ENCODE results near the gene PDLIM3. TPM values are rescaled to one million over a fixed set of nuclear protein-coding genes. Genes with fewer than 3 reads are reported as not detected.

Gene PDLIM3
- total RNA-seq, 2 donors from 2014 or later: 835 to 1,176 TPM

GRCh38 chr4:185576962-185577950 lies 41.9 kb upstream of the PDLIM3 start:
- no peaks in the 10 kb centered on the region for H3K36me3 ChIP-seq
- H3K9me3 ChIP-seq: no peaks in the 10 kb centered on the region
- peaks cover 17 to 32% of the 10 kb centered on the region in 2 donors for H3K4me1 ChIP-seq (ENCODE audit: control insufficient read depth in 1 of 2, low read depth in 2 of 2)
- no peak for DNase-seq (ENCODE audit: low spot score)
- no peak for TF ChIP-seq CTCF (IDR thresholded peaks at IDR 0.05)
- ATAC-seq (ENCODE audit: insufficient number of reproducible peaks, low FRiP score, low read depth): no peak
- H3K4me3 ChIP-seq: peak overlapping the region; percentile 22
- no peaks in the 10 kb centered on the region for H3K27me3 ChIP-seq (replicated peaks; ENCODE audit: insufficient read depth)
- H3K27ac ChIP-seq: peak overlapping the region; percentile 83 to 87

GRCh38 chr4:185576314-185576961 lies 41.1 kb upstream of the PDLIM3 start:
- H3K4me3 ChIP-seq: peak overlapping the region; percentile 22
- DNase-seq (ENCODE audit: low spot score): no peak
- no peaks in the 10 kb centered on the region for H3K9me3 ChIP-seq
- H3K27me3 ChIP-seq (replicated peaks; ENCODE audit: insufficient read depth): no peaks in the 10 kb centered on the region
- no peaks in the 10 kb centered on the region for H3K36me3 ChIP-seq
- no peak for ATAC-seq (ENCODE audit: insufficient number of reproducible peaks, low FRiP score, low read depth)
- TF ChIP-seq CTCF (IDR thresholded peaks at IDR 0.05): no peak
- peaks cover 17 to 38% of the 10 kb centered on the region in 2 donors for H3K4me1 ChIP-seq (ENCODE audit: control insufficient read depth in 1 of 2, low read depth in 2 of 2)
- H3K27ac ChIP-seq: peak overlapping the region; percentile 83 to 87

- no peak for TF ChIP-seq CTCF (IDR thresholded peaks at IDR 0.05)
- Histone ChIP-seq H3K4me1 (ENCODE audit: control insufficient read depth in 1 of 2, low read depth in 2 of 2) (peaks cover 17 to 46% of the 10 kb centered on the region in 2 donors), H3K36me3 (no peaks in the 10 kb centered on the region), H3K27ac (peak overlapping the region; percentile 60 to 67), H3K9me3 (no peaks in the 10 kb centered on the region), H3K27me3 (replicated peaks; ENCODE audit: insufficient read depth) (no peaks in the 10 kb centered on the region), H3K4me3 (peak overlapping the region; percentile 43)
- ATAC-seq (ENCODE audit: insufficient number of reproducible peaks, low FRiP score, low read depth) (no peak), DNase-seq (ENCODE audit: low spot score) (no peak)
Observed at GRCh38 chr4:185573651-185574199, 38.4 kb upstream of the PDLIM3 start.

GRCh38 chr4:185570727-185571126 lies 35.4 kb upstream of the PDLIM3 start:
- ATAC-seq (ENCODE audit: insufficient number of reproducible peaks, low FRiP score, low read depth) (no peak), DNase-seq (ENCODE audit: low spot score) (no peak)
- H3K9me3 ChIP-seq: no peaks in the 10 kb centered on the region
- H3K4me1 ChIP-seq (ENCODE audit: control insufficient read depth in 1 of 2, low read depth in 2 of 2): peaks cover 22 to 54% of the 10 kb centered on the region in 2 donors
- no peak overlapping the region for H3K4me3 ChIP-seq
- no peaks in the 10 kb centered on the region for H3K27me3 ChIP-seq (replicated peaks; ENCODE audit: insufficient read depth)
- no peaks in the 10 kb centered on the region for H3K36me3 ChIP-seq
- H3K27ac ChIP-seq: peak overlapping the region; percentile 94 to 96
- TF ChIP-seq CTCF (IDR thresholded peaks at IDR 0.05): no peak

Measured in thoracic aorta (tissue), 2 donors.